ENCODE measurements around the gene RABEP2.

The RABEP2 gene

DNA sequence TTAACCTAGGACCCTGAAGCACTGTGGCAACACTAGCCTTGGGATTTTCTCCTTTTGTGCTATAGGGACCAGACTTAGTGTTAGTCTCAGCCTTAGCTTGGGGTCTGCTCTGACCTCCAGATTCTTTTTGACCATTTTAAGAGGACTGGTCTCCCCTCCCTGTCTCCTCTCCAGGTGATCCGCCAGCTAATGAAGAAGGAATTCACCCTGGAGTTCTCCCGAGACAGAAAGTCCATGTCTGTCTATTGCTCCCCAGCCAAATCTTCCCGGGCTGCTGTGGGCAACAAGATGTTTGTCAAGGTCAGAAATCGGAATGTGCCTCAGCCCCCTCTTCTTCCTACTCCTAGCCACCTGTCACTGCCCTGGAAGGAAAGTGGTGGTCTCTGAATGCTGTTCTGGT, 27.2 kb downstream of the RABEP2 start:
- TF ChIP-seq POLR2AphosphoS5 (IDR thresholded peaks at IDR 0.05; ENCODE audit: low read depth), result no peak
- TF ChIP-seq SPI1 (IDR thresholded peaks at IDR 0.05; ENCODE audit: borderline replicate concordance, low read depth), result no peak
- TF ChIP-seq, protein P1, sequence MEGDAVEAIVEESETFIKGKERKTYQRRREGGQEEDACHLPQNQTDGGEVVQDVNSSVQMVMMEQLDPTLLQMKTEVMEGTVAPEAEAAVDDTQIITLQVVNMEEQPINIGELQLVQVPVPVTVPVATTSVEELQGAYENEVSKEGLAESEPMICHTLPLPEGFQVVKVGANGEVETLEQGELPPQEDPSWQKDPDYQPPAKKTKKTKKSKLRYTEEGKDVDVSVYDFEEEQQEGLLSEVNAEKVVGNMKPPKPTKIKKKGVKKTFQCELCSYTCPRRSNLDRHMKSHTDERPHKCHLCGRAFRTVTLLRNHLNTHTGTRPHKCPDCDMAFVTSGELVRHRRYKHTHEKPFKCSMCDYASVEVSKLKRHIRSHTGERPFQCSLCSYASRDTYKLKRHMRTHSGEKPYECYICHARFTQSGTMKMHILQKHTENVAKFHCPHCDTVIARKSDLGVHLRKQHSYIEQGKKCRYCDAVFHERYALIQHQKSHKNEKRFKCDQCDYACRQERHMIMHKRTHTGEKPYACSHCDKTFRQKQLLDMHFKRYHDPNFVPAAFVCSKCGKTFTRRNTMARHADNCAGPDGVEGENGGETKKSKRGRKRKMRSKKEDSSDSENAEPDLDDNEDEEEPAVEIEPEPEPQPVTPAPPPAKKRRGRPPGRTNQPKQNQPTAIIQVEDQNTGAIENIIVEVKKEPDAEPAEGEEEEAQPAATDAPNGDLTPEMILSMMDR (IDR thresholded peaks at IDR 0.05; ENCODE audit: insufficient read depth, low read length), result no peak
- no peak for TF ChIP-seq REST (IDR thresholded peaks at IDR 0.05; ENCODE audit: insufficient replicate concordance, low read depth)
- TF ChIP-seq GABPA (IDR thresholded peaks at IDR 0.05; ENCODE audit: low read depth), result no peak
- no peak overlapping the region for H3K4me3 ChIP-seq (replicated peaks; ENCODE audit: insufficient read depth, low read length)
- DNase-seq (ENCODE audit: low read depth in 1 of 2, low spot score in 1 of 2), result no peak
- no peaks in the 10 kb centered on the region for H3K27me3 ChIP-seq (ENCODE audit: insufficient read depth, poor library complexity, severe bottlenecking)
- no peak overlapping the region for H3K27ac ChIP-seq (replicated peaks)

DNA sequence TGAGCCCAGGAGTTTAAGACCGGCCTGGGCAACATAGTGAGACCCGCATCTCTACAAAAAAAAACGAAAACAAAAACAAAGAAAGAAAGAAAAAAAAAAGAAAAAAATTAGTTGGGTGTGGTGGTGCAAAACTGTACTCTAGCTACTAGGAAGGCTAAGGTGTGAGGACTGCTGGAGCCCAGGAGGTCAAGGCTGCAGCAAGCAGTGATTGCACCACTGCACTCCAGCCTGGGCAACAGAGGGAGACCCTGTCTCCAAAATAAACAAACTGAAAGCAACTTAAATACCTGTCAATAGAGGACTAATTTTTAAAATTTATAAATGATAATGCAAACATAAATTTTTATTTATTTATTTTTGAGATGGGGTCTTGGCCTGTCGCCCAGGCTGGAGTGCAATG, 29.4 kb downstream of the RABEP2 start:
- H3K27me3 ChIP-seq (ENCODE audit: insufficient read depth, poor library complexity, severe bottlenecking), result no peaks in the 10 kb centered on the region
- DNase-seq (ENCODE audit: low read depth in 1 of 2, low spot score in 1 of 2), result no peak
- H3K27ac ChIP-seq (replicated peaks), result no peak overlapping the region
- H3K4me3 ChIP-seq (replicated peaks; ENCODE audit: insufficient read depth, low read length), result no peak overlapping the region
- TF ChIP-seq, protein P1 (IDR thresholded peaks at IDR 0.05; ENCODE audit: insufficient read depth, low read length), result no peak
- TF ChIP-seq POLR2AphosphoS5 (IDR thresholded peaks at IDR 0.05; ENCODE audit: low read depth) (no peak), SPI1 (IDR thresholded peaks at IDR 0.05; ENCODE audit: borderline replicate concordance, low read depth) (no peak), GABPA (IDR thresholded peaks at IDR 0.05; ENCODE audit: low read depth) (no peak), REST (IDR thresholded peaks at IDR 0.05; ENCODE audit: insufficient replicate concordance, low read depth) (no peak)

DNA sequence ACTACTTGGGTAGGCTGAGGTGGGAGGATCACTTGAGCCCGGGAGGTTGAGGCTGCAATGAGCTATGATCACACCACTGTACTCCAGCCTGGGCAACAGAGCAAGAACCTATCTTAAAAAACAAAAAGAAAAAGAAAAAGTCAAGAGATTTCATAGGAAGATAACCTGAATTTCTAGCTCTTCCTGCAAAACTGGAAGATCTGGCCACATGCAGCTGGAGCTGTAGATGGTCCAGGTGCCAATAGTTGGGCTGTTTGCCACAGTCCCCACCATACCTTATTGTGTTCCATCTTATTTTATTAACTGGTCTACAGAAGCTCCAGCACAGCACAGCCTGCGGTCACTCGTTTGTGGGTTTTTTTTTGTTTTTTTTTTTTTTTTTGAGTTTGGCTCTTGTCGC, 31.7 kb downstream of the RABEP2 start:
- Histone ChIP-seq H3K4me3 (replicated peaks; ENCODE audit: insufficient read depth, low read length) (no peak overlapping the region), H3K27ac (replicated peaks) (no peak overlapping the region), H3K27me3 (ENCODE audit: insufficient read depth, poor library complexity, severe bottlenecking) (no peaks in the 10 kb centered on the region)
- no peak for DNase-seq (ENCODE audit: low read depth in 1 of 2, low spot score in 1 of 2)
- TF ChIP-seq REST (IDR thresholded peaks at IDR 0.05; ENCODE audit: insufficient replicate concordance, low read depth) (no peak), POLR2AphosphoS5 (IDR thresholded peaks at IDR 0.05; ENCODE audit: low read depth) (no peak), SPI1 (IDR thresholded peaks at IDR 0.05; ENCODE audit: borderline replicate concordance, low read depth) (no peak), GABPA (IDR thresholded peaks at IDR 0.05; ENCODE audit: low read depth) (no peak)
- TF ChIP-seq, protein P1 (IDR thresholded peaks at IDR 0.05; ENCODE audit: insufficient read depth, low read length), result no peak

All from HL-60 (cell line).